A549 treated with CORT108297 at 1 μM for 4 hours (cell line): ENCODE measurements around the gene SEPTIN7. TPM values are rescaled to one million over a fixed set of nuclear protein-coding genes. Genes with fewer than 3 reads are reported as not detected.

Source experiments
- total RNA-seq: library from RNA; stranded (reverse); fragments of 200-300 nt; extraction: Qiagen RNA extraction; gene quantifications from 5 replicates; pipeline ENCODE4 v1.2.3, GENCODE V29; 2022

The SEPTIN7 gene
- 183 to 275 TPM (median 209 TPM) in 5 replicates for total RNA-seq

GRCh38 chr7:35800718-35801391 lies at the start of gene SEPTIN7:
SEPTIN7 (plus strand) TSS chr7:35801057; CDS start chr7:35801210, 153 bp downstream.

Other genes with a start within 250 kb of the SEPTIN7 start
- 15.9 to 22.3 TPM (median 19.6 TPM) in 5 replicates for gene HERPUD2, start 105.9 kb upstream of the SEPTIN7 start, total RNA-seq